22Rv1 (cell line): ENCODE data around the gene CARD10.
"Not testable (repeated sequence)": the region's sequence is repeated elsewhere in the genome, so short reads cannot be mapped to it uniquely, and the experiment has no call there.

ENCODE experiments used
- H3K27ac ChIP-seq: fragments of 450-650 bp; 2 replicates; pipeline ENCODE4 v1.5.1; 2017
- CTCF ChIP-seq: fragments of 450-650 bp; IDR thresholded peaks from 2 replicates; pipeline ENCODE4 v1.5.1; 2017; ENCODE audit warnings: mild to moderate bottlenecking
- ZFX ChIP-seq: fragments of 450-650 bp; IDR thresholded peaks from 2 replicates; pipeline ENCODE4 v1.6.1; 2017; ENCODE audit warnings: antibody characterized with exemption, borderline replicate concordance

Gene CARD10

GRCh38 chr22:37474447-37475090, 44.6 kb downstream of the CARD10 start:
- H3K27ac ChIP-seq: no peak overlapping the region
- TF ChIP-seq CTCF (no peak), ZFX (no peak)

- TF ChIP-seq CTCF (no peak), ZFX (no peak)
- no peak overlapping the region for H3K27ac ChIP-seq
These were observed 45.7 kb downstream of the CARD10 start for GRCh38 chr22:37473437-37473946.

- no peak overlapping the region for H3K27ac ChIP-seq
- TF ChIP-seq ZFX (no peak), CTCF (peak; percentile 52)
These were observed 46.7 kb downstream of the CARD10 start for GRCh38 chr22:37472418-37473006.

- H3K27ac ChIP-seq: no peak overlapping the region
- TF ChIP-seq ZFX: no peak
- TF ChIP-seq CTCF: no peak
These were observed 47.3 kb downstream of the CARD10 start for GRCh38 chr22:37471727-37472417.

- TF ChIP-seq CTCF (no peak), ZFX (no peak)
- H3K27ac ChIP-seq: no peak overlapping the region
These were observed 49.1 kb downstream of the CARD10 start for GRCh38 chr22:37470087-37470445.

- no peak for TF ChIP-seq CTCF
- no peak for TF ChIP-seq ZFX
- H3K27ac ChIP-seq: no peak overlapping the region
These were observed 49.7 kb downstream of the CARD10 start for GRCh38 chr22:37469416-37470086.

- not testable (repeated sequence) for H3K27ac ChIP-seq
These were observed 51.0 kb downstream of the CARD10 start for GRCh38 chr22:37468201-37468695.
